GM12878 (cell line): Measurements from ENCODE around the gene TPO. TPM values are rescaled to one million over a fixed set of nuclear protein-coding genes. Genes with fewer than 3 reads are reported as not detected.

Experiments used
- ATAC-seq: fragments of 200-7000 bp; cut with Tn5 transposase; 3 replicates; pipeline ENCODE4 v1.9.1; 2020; ENCODE audit warnings: mild to moderate bottlenecking, moderate library complexity
- BruUV-seq: library from RNA; stranded (reverse); fragments of 400-500 nt; replicated peaks from 2 replicates; lab custom pipeline; 2021; lab: Mats Ljungman, UMichigan
- CTCF ChIA-PET: fragments of 300-600 bp; sonication (Branson Sonifier 250); formaldehyde crosslinking; extraction: SDS; loops from one replicate; lab custom pipeline; 2021; ENCODE audit warnings: inconsistent platforms; lab: Yijun Ruan, JAX
- POLR2A ChIA-PET: fragments of 350-600 bp; formaldehyde crosslinking; extraction: SDS; loops from one replicate; lab custom pipeline; 2021; ENCODE audit warnings: inconsistent platforms; lab: Charles Lee
- RAD21 ChIA-PET: fragments of 300-600 bp; sonication (Branson Sonifier 250); formaldehyde crosslinking; loops from one replicate; lab custom pipeline; 2023; ENCODE audit warnings: antibody characterized with exemption; ENCODE audit not compliant: unreplicated experiment; lab: Charles Lee
- SMC1A ChIA-PET: fragments of 300-600 bp; sonication (Branson Sonifier 250); formaldehyde crosslinking; loops from one replicate; lab custom pipeline; 2023; ENCODE audit not compliant: unreplicated experiment, uncharacterized antibody; lab: Charles Lee
- DNase-seq: peaks from one replicate; pipeline ENCODE4 v3.0.0-alpha.2; 2011; ENCODE audit warnings: low read depth, low spot score
- FAIRE-seq: peaks from 3 replicates; lab custom pipeline; 2011; peaks lifted over from hg19 to GRCh38; lab: Jason Lieb, UNC
- H2AFZ ChIP-seq: 2 replicates; pipeline ENCODE4 v1.6.0; 2011; ENCODE audit warnings: low read depth, low read length, control low read depth; ENCODE audit not compliant: control insufficient read depth
- H3K27ac ChIP-seq: 2 replicates; pipeline ENCODE4 v1.5.1; 2011; ENCODE audit warnings: control low read depth; ENCODE audit not compliant: control insufficient read depth, insufficient read depth
- H3K27me3 ChIP-seq, 2 experiments: replicated peaks in 1 of 2; 2 replicates each; pipeline versions ENCODE4 v1.6.0 to v1.6.1; 2011; ENCODE audit warnings: low read length in 1 of 2; ENCODE audit not compliant: control insufficient read depth in 2 of 2, insufficient read depth in 2 of 2
- H3K36me3 ChIP-seq, 2 experiments: 2 replicates each; pipeline ENCODE4 v1.5.1; 2011; ENCODE audit warnings: low read length in 1 of 2; ENCODE audit not compliant: control insufficient read depth in 2 of 2, insufficient read depth in 2 of 2
- H3K4me1 ChIP-seq: 2 replicates; pipeline ENCODE4 v1.6.1; 2011; ENCODE audit warnings: mild to moderate bottlenecking, low read length, moderate library complexity, mixed read lengths; ENCODE audit not compliant: control insufficient read depth, insufficient read depth
- H3K4me2 ChIP-seq: 2 replicates; pipeline ENCODE4 v1.6.0; 2011; ENCODE audit warnings: control low read depth; ENCODE audit not compliant: control insufficient read depth, insufficient read depth
- H3K4me3 ChIP-seq: fragments of 200-600 bp; sonication (generic); 2 replicates; pipeline ENCODE4 v1.5.1; 2016
- H3K79me2 ChIP-seq: 2 replicates; pipeline ENCODE4 v1.6.0; 2011; ENCODE audit warnings: low read length; ENCODE audit not compliant: control insufficient read depth, insufficient read depth
- H3K9ac ChIP-seq: 2 replicates; pipeline ENCODE4 v1.8.0; 2011; ENCODE audit warnings: low read length, control low read depth, mixed read lengths; ENCODE audit not compliant: control insufficient read depth, insufficient read depth
- H3K9me3 ChIP-seq: replicated peaks from 3 replicates; pipeline ENCODE4 v1.5.1; 2011; ENCODE audit warnings: mild to moderate bottlenecking, low read length; ENCODE audit not compliant: control insufficient read depth, insufficient read depth
- H4K20me1 ChIP-seq: 2 replicates; pipeline ENCODE4 v1.6.0; 2011; ENCODE audit not compliant: control insufficient read depth, insufficient read depth
- ASH2L ChIP-seq: fragments of 300-600, 200-600 bp; sonication (generic); IDR thresholded peaks from 2 replicates; pipeline ENCODE4 v1.6.1; 2017; ENCODE audit warnings: low read depth, mild to moderate bottlenecking, borderline replicate concordance
- ATF2 ChIP-seq: IDR thresholded peaks from 2 replicates; pipeline ENCODE4 v1.6.1; 2012; ENCODE audit warnings: low read length, inconsistent platforms
- ATF7 ChIP-seq: fragments of 450-650 bp; IDR thresholded peaks from 2 replicates; pipeline ENCODE4 v1.6.1; 2016; ENCODE audit warnings: low read depth, mild to moderate bottlenecking
- CBFB ChIP-seq: IDR thresholded peaks from 2 replicates; pipeline ENCODE4 v1.6.1; 2016; ENCODE audit warnings: antibody characterized with exemption, low read depth
- CREB1 ChIP-seq: IDR thresholded peaks from 2 replicates; pipeline ENCODE4 v1.6.1; 2012; ENCODE audit warnings: low read depth, mild to moderate bottlenecking, inconsistent platforms
- EED ChIP-seq: sonication (generic); IDR thresholded peaks from 2 replicates; pipeline ENCODE4 v1.6.1; 2016; ENCODE audit warnings: antibody characterized with exemption, low read depth
- HCFC1 ChIP-seq: fragments of 150-350 bp; IDR thresholded peaks from 2 replicates; pipeline ENCODE4 v1.6.1; 2014; ENCODE audit warnings: low read length
- HDAC2 ChIP-seq: fragments of 200-600 bp; sonication (generic); IDR thresholded peaks from 2 replicates; pipeline ENCODE4 v1.6.1; 2017
- NR2C2 ChIP-seq: IDR thresholded peaks from 2 replicates; pipeline ENCODE4 v1.6.1; 2011; ENCODE audit warnings: borderline replicate concordance, low read depth; ENCODE audit not compliant: control insufficient read depth, insufficient read length
- POLR2AphosphoS2 ChIP-seq: IDR thresholded peaks from 2 replicates; pipeline ENCODE4 v1.6.1; 2011; ENCODE audit warnings: low read depth, mild to moderate bottlenecking, low read length, improper control_type of control experiment, moderate library complexity
- SUPT20H ChIP-seq: IDR thresholded peaks from 2 replicates; pipeline ENCODE4 v1.6.1; 2011; ENCODE audit warnings: low read depth, mild to moderate bottlenecking, low read length, moderate library complexity, borderline replicate concordance; ENCODE audit not compliant: control insufficient read depth
- TAF1 ChIP-seq: IDR thresholded peaks from 2 replicates; pipeline ENCODE4 v1.6.1; 2011; ENCODE audit warnings: mild to moderate bottlenecking, low read depth, low read length, borderline replicate concordance
- USF2 ChIP-seq: IDR thresholded peaks from 2 replicates; pipeline ENCODE4 v1.6.1; 2011; ENCODE audit warnings: low read depth, low read length, improper control_type of control experiment, borderline replicate concordance
- WRNIP1 ChIP-seq: IDR thresholded peaks from 2 replicates; pipeline ENCODE4 v1.6.1; 2011; ENCODE audit warnings: low read depth, low read length, improper control_type of control experiment, borderline replicate concordance
- ZNF622 ChIP-seq: fragments of 450-650 bp; IDR thresholded peaks from 2 replicates; pipeline ENCODE4 v1.6.1; 2017; ENCODE audit warnings: mild to moderate bottlenecking, inconsistent platforms
- WGBS: methylation state at CpG from one replicate; pipeline ENCODE4 v1.1.6; 2016; ENCODE audit warnings: low lambda C conversion rate; ENCODE audit not compliant: insufficient replicate concordance, insufficient coverage; ENCODE audit errors: missing lambda C conversion rate; 5-methylcytosine and 5-hydroxymethylcytosine counted together
- in situ Hi-C: fragments of 300-500 bp; cut with MboI; formaldehyde crosslinking; loops from 9 replicates; pipeline ENCODE4 v1.14.3; 2018; ENCODE audit warnings: mixed read lengths
- intact Hi-C: fragments of 100-400 bp; cut with micrococcal nuclease; formaldehyde crosslinking; loops from one replicate; pipeline ENCODE4 v1.14.2; 2022; ENCODE audit not compliant: unreplicated experiment
- polyA plus RNA-seq, 11 experiments: library from polyadenylated mRNA; depleted of rRNA in 4 of 11; unstranded in 6 of 11; stranded (reverse) in 5 of 11; fragments of >200 nt; fragmentation: Nextera tagmentation in 4 of 11; fragmentation: Illumina TruSeq in 1 of 11; extraction: Ambion mirVana in 4 of 11; extraction: Trizol in 1 of 11; gene quantifications; 1 replicate in 1 of 11; 2 replicates in 10 of 11; pipeline versions ENCODE4 v1.2.1 to v1.2.3, GENCODE V29; 2011 to 2016; ENCODE audit warnings: inconsistent platforms in 2 of 11, missing spikeins in 2 of 11, low read depth in 1 of 11
- total RNA-seq, 4 experiments: library from RNA; depleted of rRNA in 3 of 4; stranded (reverse); fragments of >200 nt in 3 of 4; fragmentation: Illumina TruSeq in 1 of 4; extraction: Trizol in 1 of 4; gene quantifications; 2 replicates each; pipeline versions ENCODE4 v1.2.1 to v1.2.3, GENCODE V29; 2013 to 2021
- TF ChIP-seq, protein P1 (sequence below), 3 experiments: IDR thresholded peaks in 2 of 3; conservative IDR thresholded peaks in 1 of 3; 2 replicates each; pipeline ENCODE4 v1.5.1; 2011; ENCODE audit warnings: low read depth in 3 of 3, low read length in 3 of 3, mild to moderate bottlenecking in 3 of 3, control low read depth in 2 of 3, moderate library complexity in 2 of 3, inconsistent platforms in 1 of 3, mixed read lengths in 1 of 3; ENCODE audit not compliant: control insufficient read depth in 2 of 3, insufficient read depth in 1 of 3; ENCODE audit errors: extremely low read depth in 1 of 3

TPO gene
- total and polyA plus RNA-seq, 10 of the 15 experiments (the other 5 are each of a cell fraction or from before 2014, with no cell fraction given), result 0.07 to 0.11 TPM; not detected in 8

DNA sequence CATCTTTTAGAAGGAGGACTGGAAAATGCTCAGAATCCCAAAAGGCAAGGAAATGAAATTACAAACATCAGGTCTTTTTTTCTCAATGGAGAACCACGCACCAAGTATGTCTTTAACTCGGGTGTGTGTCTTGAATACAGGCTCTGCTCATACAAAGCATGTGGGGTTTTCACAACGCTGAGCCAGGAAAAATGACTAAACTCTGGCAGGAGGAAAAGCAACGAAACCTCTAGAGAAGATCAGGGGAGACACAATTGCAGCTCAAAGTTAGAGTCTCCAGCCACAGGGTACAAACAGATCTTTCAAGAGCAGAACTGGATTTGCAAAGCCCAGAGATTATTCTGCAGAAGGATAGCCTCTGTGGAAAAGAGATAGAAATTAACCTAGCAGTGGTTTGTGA, 42.8 kb upstream of the TPO start:
- H3K36me3 ChIP-seq, result no peaks in the 10 kb centered on the region
- no peak for DNase-seq
- no peaks in the 10 kb centered on the region; the same call in 2 of the 3 replicates for H3K9me3 ChIP-seq
- in situ Hi-C loops, result no loop called here
- H3K9ac ChIP-seq, result no peak overlapping the region
- SMC1A ChIA-PET, result no interaction called here
- no peak for ATAC-seq
- no peaks in the 10 kb centered on the region for H3K27me3 ChIP-seq
- no peaks in the 10 kb centered on the region for H4K20me1 ChIP-seq
- no peak overlapping the region for H2AFZ ChIP-seq
- WGBS, result 1% methylated on average over 4 of the region's 4 CpGs
- intact Hi-C loops, result no loop called here
- H3K4me3 ChIP-seq, result no peak overlapping the region
- TF ChIP-seq HDAC2 (no peak), CBFB (no peak), ZNF622 (no peak), NR2C2 (no peak), SUPT20H (no peak), TAF1 (no peak)
- POLR2A ChIA-PET, result no interaction called here
- RAD21 ChIA-PET, result no interaction called here
- no peak for FAIRE-seq
- no TSS peak for BruUV-seq
- CTCF ChIA-PET, result no interaction called here
- H3K4me1 ChIP-seq, result no peaks in the 10 kb centered on the region
- no peak overlapping the region for H3K4me2 ChIP-seq
- no peaks in the 10 kb centered on the region for H3K79me2 ChIP-seq
- H3K27ac ChIP-seq, result no peak overlapping the region

GRCh38 chr2:1371082-1371481, 42.2 kb upstream of the TPO start:
- no peaks in the 10 kb centered on the region for H3K79me2 ChIP-seq
- H4K20me1 ChIP-seq, result no peaks in the 10 kb centered on the region
- RAD21 ChIA-PET, result no interaction called here
- POLR2A ChIA-PET, result no interaction called here
- ATAC-seq (no peak), DNase-seq (no peak), FAIRE-seq (no peak)
- CTCF ChIA-PET, result no interaction called here
- no peaks in the 10 kb centered on the region; the same call in 2 of the 3 replicates for H3K9me3 ChIP-seq
- SMC1A ChIA-PET, result no interaction called here
- no peak overlapping the region for H2AFZ ChIP-seq
- no peaks in the 10 kb centered on the region for H3K27me3 ChIP-seq
- intact Hi-C loops, result no loop called here
- H3K4me1 ChIP-seq, result no peaks in the 10 kb centered on the region
- BruUV-seq, result no TSS peak
- H3K4me2 ChIP-seq, result no peak overlapping the region
- 48% methylated on average over 11 of the region's 11 CpGs for WGBS
- no peak overlapping the region for H3K27ac ChIP-seq
- in situ Hi-C loops, result no loop called here
- H3K36me3 ChIP-seq, result no peaks in the 10 kb centered on the region
- no peak overlapping the region for H3K9ac ChIP-seq
- no peak overlapping the region for H3K4me3 ChIP-seq
- TF ChIP-seq TAF1 (no peak), HCFC1 (no peak), WRNIP1 (no peak), USF2 (no peak), EED (no peak), CREB1 (no peak), POLR2AphosphoS2 (no peak), ASH2L (no peak), ATF7 (no peak), ATF2 (no peak)
- TF ChIP-seq, protein P1, sequence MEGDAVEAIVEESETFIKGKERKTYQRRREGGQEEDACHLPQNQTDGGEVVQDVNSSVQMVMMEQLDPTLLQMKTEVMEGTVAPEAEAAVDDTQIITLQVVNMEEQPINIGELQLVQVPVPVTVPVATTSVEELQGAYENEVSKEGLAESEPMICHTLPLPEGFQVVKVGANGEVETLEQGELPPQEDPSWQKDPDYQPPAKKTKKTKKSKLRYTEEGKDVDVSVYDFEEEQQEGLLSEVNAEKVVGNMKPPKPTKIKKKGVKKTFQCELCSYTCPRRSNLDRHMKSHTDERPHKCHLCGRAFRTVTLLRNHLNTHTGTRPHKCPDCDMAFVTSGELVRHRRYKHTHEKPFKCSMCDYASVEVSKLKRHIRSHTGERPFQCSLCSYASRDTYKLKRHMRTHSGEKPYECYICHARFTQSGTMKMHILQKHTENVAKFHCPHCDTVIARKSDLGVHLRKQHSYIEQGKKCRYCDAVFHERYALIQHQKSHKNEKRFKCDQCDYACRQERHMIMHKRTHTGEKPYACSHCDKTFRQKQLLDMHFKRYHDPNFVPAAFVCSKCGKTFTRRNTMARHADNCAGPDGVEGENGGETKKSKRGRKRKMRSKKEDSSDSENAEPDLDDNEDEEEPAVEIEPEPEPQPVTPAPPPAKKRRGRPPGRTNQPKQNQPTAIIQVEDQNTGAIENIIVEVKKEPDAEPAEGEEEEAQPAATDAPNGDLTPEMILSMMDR (IDR thresholded peaks at IDR 0.05 in 2 of 3, conservative IDR thresholded peaks at IDR 0.05 in 1 of 3; ENCODE audit: control insufficient read depth in 2 of 3, extremely low read depth in 1 of 3, insufficient read depth in 1 of 3, low read depth in 3 of 3, low read length in 3 of 3), result no peak
